Measurements from ENCODE around the gene RASGRF1. TPM values are rescaled to one million over a fixed set of nuclear protein-coding genes. Genes with fewer than 3 reads are reported as not detected.

The RASGRF1 gene
- polyA plus RNA-seq, 1 donor (not counting 4 experiments of a cell fraction or from before 2014, with no cell fraction given): 0.08 TPM

DNA sequence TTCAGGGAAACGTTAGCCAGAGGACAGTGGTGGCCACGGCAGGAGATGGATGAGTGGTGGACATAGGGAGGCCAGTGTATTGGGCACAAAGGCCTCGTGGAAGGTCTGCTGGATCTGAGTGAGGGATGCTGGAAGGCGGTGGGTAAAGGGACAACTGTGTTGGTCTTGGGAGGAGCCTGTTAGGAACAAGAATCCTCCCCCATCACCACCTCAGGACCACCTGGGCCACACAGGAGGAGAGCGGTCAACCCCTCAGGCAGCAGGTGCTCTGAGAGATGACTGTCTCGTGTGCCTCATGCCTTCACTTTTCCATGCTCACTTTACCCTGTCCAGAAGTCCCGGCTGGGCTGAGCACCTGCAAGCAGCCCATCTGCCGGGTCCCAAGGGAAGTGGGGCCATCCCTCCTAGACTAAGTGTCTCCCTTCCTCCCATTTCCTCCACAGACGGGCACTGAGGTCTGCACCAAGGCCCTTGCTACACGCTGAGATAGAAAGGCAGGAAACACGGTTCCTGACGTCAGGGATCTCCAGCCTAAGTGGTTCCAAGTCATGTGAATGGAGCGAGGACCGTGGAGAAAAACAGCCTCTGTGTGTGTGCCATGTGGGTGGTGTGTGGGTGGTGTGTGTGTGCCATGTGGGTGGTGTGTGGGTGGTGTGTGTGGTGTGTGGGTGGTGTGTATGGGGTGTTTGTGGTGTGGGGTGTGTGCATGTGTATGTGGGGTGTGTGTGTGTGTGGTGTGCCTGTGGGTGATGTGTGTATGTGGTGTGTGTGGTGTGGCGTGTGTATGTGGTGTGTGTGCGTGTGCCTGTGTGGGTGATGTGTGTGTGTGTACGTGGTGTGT is 97.9 kb downstream of the RASGRF1 start:
- Histone ChIP-seq H3K9me3 (ENCODE audit: control insufficient read depth, low read depth, low read length) (no peaks in the 10 kb centered on the region), H3K27ac (ENCODE audit: control insufficient read depth, insufficient read depth, low read length) (no peak overlapping the region), H3K79me2 (ENCODE audit: control insufficient read depth, insufficient read depth, low read length) (no peaks in the 10 kb centered on the region), H3K9me1 (ENCODE audit: control insufficient read depth, extremely low read depth, insufficient read depth, low read length) (no peaks in the 10 kb centered on the region), H3K4me2 (ENCODE audit: control insufficient read depth, extremely low read depth, insufficient read depth, low read depth, low read length) (no peak overlapping the region), H3K4me1 (ENCODE audit: control insufficient read depth, extremely low read depth, insufficient read depth, low read length) (peaks cover 24% of the 10 kb centered on the region), H2AFZ (ENCODE audit: control insufficient read depth, low read length) (no peak overlapping the region), H3K9ac (ENCODE audit: control insufficient read depth, extremely low read depth, insufficient read depth, low read length) (no peak overlapping the region), H4K20me1 (ENCODE audit: control insufficient read depth, extremely low read depth, insufficient read depth, low read length) (no peaks in the 10 kb centered on the region), H3K4me3 (ENCODE audit: control insufficient read depth in 2 of 3, extremely low read depth in 1 of 3, insufficient read depth in 2 of 3, low read depth in 1 of 3, low read length in 3 of 3) (no peak overlapping the region), H3K27me3 (ENCODE audit: control insufficient read depth, extremely low read depth, insufficient read depth, low read length) (no peaks in the 10 kb centered on the region), H3K36me3 (ENCODE audit: control insufficient read depth in 2 of 2, extremely low read depth in 1 of 2, insufficient read depth in 2 of 2, low read length in 2 of 2) (no peaks in the 10 kb centered on the region)
- TF ChIP-seq, protein P1, sequence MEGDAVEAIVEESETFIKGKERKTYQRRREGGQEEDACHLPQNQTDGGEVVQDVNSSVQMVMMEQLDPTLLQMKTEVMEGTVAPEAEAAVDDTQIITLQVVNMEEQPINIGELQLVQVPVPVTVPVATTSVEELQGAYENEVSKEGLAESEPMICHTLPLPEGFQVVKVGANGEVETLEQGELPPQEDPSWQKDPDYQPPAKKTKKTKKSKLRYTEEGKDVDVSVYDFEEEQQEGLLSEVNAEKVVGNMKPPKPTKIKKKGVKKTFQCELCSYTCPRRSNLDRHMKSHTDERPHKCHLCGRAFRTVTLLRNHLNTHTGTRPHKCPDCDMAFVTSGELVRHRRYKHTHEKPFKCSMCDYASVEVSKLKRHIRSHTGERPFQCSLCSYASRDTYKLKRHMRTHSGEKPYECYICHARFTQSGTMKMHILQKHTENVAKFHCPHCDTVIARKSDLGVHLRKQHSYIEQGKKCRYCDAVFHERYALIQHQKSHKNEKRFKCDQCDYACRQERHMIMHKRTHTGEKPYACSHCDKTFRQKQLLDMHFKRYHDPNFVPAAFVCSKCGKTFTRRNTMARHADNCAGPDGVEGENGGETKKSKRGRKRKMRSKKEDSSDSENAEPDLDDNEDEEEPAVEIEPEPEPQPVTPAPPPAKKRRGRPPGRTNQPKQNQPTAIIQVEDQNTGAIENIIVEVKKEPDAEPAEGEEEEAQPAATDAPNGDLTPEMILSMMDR (optimal IDR thresholded peaks at IDR 0.05 in 1 of 3, IDR thresholded peaks at IDR 0.05 in 1 of 3, conservative IDR thresholded peaks at IDR 0.05 in 1 of 3; ENCODE audit: extremely low read depth in 1 of 3, insufficient read depth in 2 of 3, low read length in 3 of 3): no peak
- TF ChIP-seq EZH2 (IDR thresholded peaks at IDR 0.05; ENCODE audit: low read length): no peak
- no peak for DNase-seq (ENCODE audit: low read depth, low spot score)
- FAIRE-seq: no peak
- dilution Hi-C loops (cut with MboI; ENCODE audit: extremely low pct_ligation_motif_present, low sequenced_read_pairs): no loop called here

DNA sequence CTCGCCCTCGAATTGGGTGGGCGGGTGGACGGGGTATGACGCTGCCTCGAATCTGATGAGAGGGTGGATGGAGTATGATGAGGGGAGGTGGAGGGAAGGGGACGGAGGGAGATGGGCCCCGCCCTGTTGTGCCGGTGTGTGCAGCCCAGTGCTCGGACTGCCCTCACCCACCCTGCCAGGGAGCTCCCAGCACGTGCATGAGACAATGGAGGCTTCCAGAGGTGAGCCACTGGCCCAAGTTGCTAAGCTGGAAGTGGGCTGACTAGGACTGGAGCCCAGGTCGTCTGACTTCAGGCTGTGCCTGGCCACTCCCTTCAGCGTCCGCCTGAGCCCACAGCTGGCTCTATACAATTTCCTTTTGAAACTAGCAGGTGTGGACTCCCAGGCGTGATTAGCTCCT is 98.7 kb downstream of the RASGRF1 start:
- no peak overlapping the region for H3K9ac ChIP-seq (ENCODE audit: control insufficient read depth, extremely low read depth, insufficient read depth, low read length)
- H3K27ac ChIP-seq (ENCODE audit: control insufficient read depth, insufficient read depth, low read length): no peak overlapping the region
- no peak for TF ChIP-seq EZH2 (IDR thresholded peaks at IDR 0.05; ENCODE audit: low read length)
- TF ChIP-seq, protein P1 (optimal IDR thresholded peaks at IDR 0.05 in 1 of 3, IDR thresholded peaks at IDR 0.05 in 1 of 3, conservative IDR thresholded peaks at IDR 0.05 in 1 of 3; ENCODE audit: extremely low read depth in 1 of 3, insufficient read depth in 2 of 3, low read length in 3 of 3): no peak
- peaks cover 24% of the 10 kb centered on the region for H3K4me1 ChIP-seq (ENCODE audit: control insufficient read depth, extremely low read depth, insufficient read depth, low read length)
- no peak for DNase-seq (ENCODE audit: low read depth, low spot score)
- no peak for FAIRE-seq
- no peaks in the 10 kb centered on the region for H3K36me3 ChIP-seq (ENCODE audit: control insufficient read depth in 2 of 2, extremely low read depth in 1 of 2, insufficient read depth in 2 of 2, low read length in 2 of 2)
- H3K9me1 ChIP-seq (ENCODE audit: control insufficient read depth, extremely low read depth, insufficient read depth, low read length): no peaks in the 10 kb centered on the region
- no peaks in the 10 kb centered on the region for H3K27me3 ChIP-seq (ENCODE audit: control insufficient read depth, extremely low read depth, insufficient read depth, low read length)
- no peak overlapping the region for H3K4me3 ChIP-seq (ENCODE audit: control insufficient read depth in 2 of 3, extremely low read depth in 1 of 3, insufficient read depth in 2 of 3, low read depth in 1 of 3, low read length in 3 of 3)
- no peaks in the 10 kb centered on the region for H3K9me3 ChIP-seq (ENCODE audit: control insufficient read depth, low read depth, low read length)
- no peak overlapping the region for H3K4me2 ChIP-seq (ENCODE audit: control insufficient read depth, extremely low read depth, insufficient read depth, low read depth, low read length)
- no peaks in the 10 kb centered on the region for H4K20me1 ChIP-seq (ENCODE audit: control insufficient read depth, extremely low read depth, insufficient read depth, low read length)
- no peak overlapping the region for H2AFZ ChIP-seq (ENCODE audit: control insufficient read depth, low read length)
- dilution Hi-C loops (cut with MboI; ENCODE audit: extremely low pct_ligation_motif_present, low sequenced_read_pairs): no loop called here
- no peaks in the 10 kb centered on the region for H3K79me2 ChIP-seq (ENCODE audit: control insufficient read depth, insufficient read depth, low read length)
